HepG2 (cell line): ENCODE results near the gene PCYT2. TPM values are rescaled to one million over a fixed set of nuclear protein-coding genes. Genes with fewer than 3 reads are reported as not detected.

ENCODE experiments used
- BCL6 ChIP-seq: IDR thresholded peaks from 2 replicates; pipeline ENCODE4 v1.6.1; 2016; ENCODE audit warnings: missing genetic modification reagents, missing compliant biosample characterization
- CBX2 ChIP-seq, 2 experiments: fragments of 200-600 bp in 1 of 2; sonication (generic); formaldehyde crosslinking in 1 of 2; IDR thresholded peaks; 2 replicates each; pipeline versions ENCODE4 v1.7.0 to v1.8.1; 2018 to 2022; ENCODE audit warnings: low read depth in 2 of 2, low read length in 1 of 2, mild to moderate bottlenecking in 1 of 2, missing genetic modification reagents in 1 of 2
- CCAR2 ChIP-seq: fragments of 200-400 bp; formaldehyde crosslinking; optimal IDR thresholded peaks from 2 replicates; pipeline ENCODE3; 2018; ENCODE audit warnings: low read depth, mild to moderate bottlenecking, low read length, moderate library complexity
- CENPBD1 ChIP-seq: sonication (generic); formaldehyde crosslinking; IDR thresholded peaks from 2 replicates; pipeline ENCODE4 v1.8.0; 2022; ENCODE audit warnings: missing genetic modification reagents, low read depth, mild to moderate bottlenecking, borderline replicate concordance
- CENPT ChIP-seq: sonication (generic); formaldehyde crosslinking; IDR thresholded peaks from 2 replicates; pipeline ENCODE4 v1.8.0; 2022; ENCODE audit warnings: low read depth, mild to moderate bottlenecking, moderate library complexity, missing genetic modification reagents
- E2F1 ChIP-seq: sonication (generic); formaldehyde crosslinking; IDR thresholded peaks from 2 replicates; pipeline ENCODE4 v1.5.0; 2020; ENCODE audit warnings: missing genetic modification reagents
- HDAC1 ChIP-seq: sonication (generic); formaldehyde crosslinking; IDR thresholded peaks from 2 replicates; pipeline ENCODE4 v1.5.1; 2020; ENCODE audit warnings: mild to moderate bottlenecking, missing genetic modification reagents
- IKZF1 ChIP-seq: fragments of 450-650 bp; IDR thresholded peaks from 2 replicates; pipeline ENCODE4 v1.7.1; 2016
- RARG ChIP-seq: sonication (generic); formaldehyde crosslinking; IDR thresholded peaks from 2 replicates; pipeline ENCODE4 v1.4.0; 2020; ENCODE audit warnings: low read depth, mild to moderate bottlenecking, missing genetic modification reagents
- SAFB2 ChIP-seq: sonication (generic); formaldehyde crosslinking; IDR thresholded peaks from 2 replicates; pipeline ENCODE4 v1.5.1; 2020; ENCODE audit warnings: missing genetic modification reagents, low read depth, mild to moderate bottlenecking, borderline replicate concordance
- SIN3A ChIP-seq: IDR thresholded peaks from 2 replicates; pipeline ENCODE4 v1.6.1; 2011; ENCODE audit warnings: low read depth, mild to moderate bottlenecking, control low read depth, low read length, borderline replicate concordance
- SMAD1 ChIP-seq: sonication (generic); formaldehyde crosslinking; IDR thresholded peaks from 2 replicates; pipeline ENCODE4 v1.4.0; 2020; ENCODE audit warnings: missing genetic modification reagents, low read depth, mild to moderate bottlenecking, borderline replicate concordance
- SNAPC4 ChIP-seq: sonication (generic); formaldehyde crosslinking; IDR thresholded peaks from 2 replicates; pipeline ENCODE4 v1.4.0; 2020; ENCODE audit warnings: mild to moderate bottlenecking, missing genetic modification reagents
- ZNF234 ChIP-seq: sonication (generic); formaldehyde crosslinking; conservative IDR thresholded peaks from 2 replicates; pipeline ENCODE4 v1.5.1; 2020; ENCODE audit warnings: mild to moderate bottlenecking, missing genetic modification reagents
- ZNF3 ChIP-seq: IDR thresholded peaks from 2 replicates; pipeline ENCODE4 v1.7.0; 2017; ENCODE audit warnings: inconsistent platforms
- polyA plus RNA-seq, 8 experiments: library from polyadenylated mRNA; depleted of rRNA in 3 of 8; stranded (reverse) in 7 of 8; unstranded in 1 of 8; fragments of >200 nt; fragmentation: Illumina TruSeq in 4 of 8; extraction: Trizol in 4 of 8; gene quantifications; 2 replicates each; pipeline versions ENCODE4 v1.2.1 to v1.2.3, GENCODE V29; 2011 to 2016; ENCODE audit warnings: low read depth in 4 of 8, missing spikeins in 1 of 8, mixed read lengths in 1 of 8; ENCODE audit not compliant: insufficient read depth in 1 of 8
- total RNA-seq, 5 experiments: library from RNA; depleted of rRNA; stranded (reverse); fragments of >200 nt; fragmentation: Illumina TruSeq; extraction: Trizol; gene quantifications; 2 replicates each; pipeline ENCODE4 v1.2.3, GENCODE V29; 2016; ENCODE audit warnings: low read depth in 1 of 5
- TF ChIP-seq, protein P1 (sequence below), 2 experiments: sonication (generic) in 1 of 2; formaldehyde crosslinking in 1 of 2; IDR thresholded peaks; 2 replicates each; pipeline versions ENCODE4 v1.5.1 to v1.6.1; 2011 to 2020; ENCODE audit warnings: borderline replicate concordance in 1 of 2, low read depth in 1 of 2, low read length in 1 of 2, mild to moderate bottlenecking in 1 of 2, missing genetic modification reagents in 1 of 2, moderate library complexity in 1 of 2
- TF ChIP-seq, protein P2 (sequence below): sonication (generic); formaldehyde crosslinking; IDR thresholded peaks from 2 replicates; pipeline ENCODE4 v1.5.0; 2020; ENCODE audit warnings: mild to moderate bottlenecking, missing genetic modification reagents

Gene PCYT2
- total and polyA plus RNA-seq, 2 of the 13 experiments (the other 11 are each of a cell fraction or from before 2014, with no cell fraction given), result 147 to 297 TPM

DNA sequence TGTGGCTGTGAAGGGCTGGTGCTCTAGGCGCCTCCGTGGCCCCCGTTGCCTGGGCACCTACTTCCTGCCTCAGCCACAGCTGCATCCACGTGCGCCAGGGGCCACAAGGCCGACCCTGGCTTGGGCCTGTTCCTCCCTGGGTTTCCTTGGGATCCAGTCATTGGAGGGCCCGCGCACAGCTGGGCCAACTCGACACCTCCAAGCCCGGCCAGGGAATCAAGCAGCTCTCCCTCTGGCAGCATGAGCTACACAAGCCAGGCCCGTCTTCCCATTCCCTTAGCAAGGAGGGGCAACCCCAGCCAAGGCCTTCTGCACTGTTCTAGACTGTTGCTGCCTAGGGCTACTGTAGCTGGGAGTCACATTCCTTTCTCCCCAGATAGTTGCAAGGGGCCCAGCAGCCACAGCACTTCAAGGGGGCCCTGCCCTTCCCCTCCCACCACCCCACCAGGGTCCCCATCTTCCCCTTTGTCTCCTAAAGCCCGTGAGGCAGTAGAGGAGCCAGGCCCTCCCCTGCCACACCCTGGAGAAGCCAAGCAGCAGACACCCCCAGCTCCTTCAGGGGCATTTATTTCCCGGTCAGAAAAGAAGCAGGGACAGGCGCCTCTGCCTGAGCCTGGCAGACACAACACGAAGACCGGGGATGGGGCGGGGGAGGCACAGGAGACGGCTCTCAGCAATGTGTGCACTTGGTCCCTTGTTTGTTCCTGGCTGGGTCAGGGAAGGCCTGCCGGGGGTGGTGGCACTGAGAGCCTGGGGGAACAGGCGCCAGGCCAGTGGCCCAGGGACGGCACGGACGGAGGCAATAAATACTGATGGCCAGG is 43.8 kb downstream of the PCYT2 start (continued):
- peak; percentile 86 for TF ChIP-seq SNAPC4 (CRISPR knock-in tag)
- TF ChIP-seq, protein P1, sequence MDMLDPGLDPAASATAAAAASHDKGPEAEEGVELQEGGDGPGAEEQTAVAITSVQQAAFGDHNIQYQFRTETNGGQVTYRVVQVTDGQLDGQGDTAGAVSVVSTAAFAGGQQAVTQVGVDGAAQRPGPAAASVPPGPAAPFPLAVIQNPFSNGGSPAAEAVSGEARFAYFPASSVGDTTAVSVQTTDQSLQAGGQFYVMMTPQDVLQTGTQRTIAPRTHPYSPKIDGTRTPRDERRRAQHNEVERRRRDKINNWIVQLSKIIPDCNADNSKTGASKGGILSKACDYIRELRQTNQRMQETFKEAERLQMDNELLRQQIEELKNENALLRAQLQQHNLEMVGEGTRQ (IDR thresholded peaks at IDR 0.05; ENCODE audit: low read depth, low read length), result no peak
- TF ChIP-seq, protein P1 (CRISPR knock-in tag; IDR thresholded peaks at IDR 0.05; ENCODE audit: borderline replicate concordance), result no peak
- no peak for TF ChIP-seq CCAR2
- no peak; the same call in none of the 2 replicates for TF ChIP-seq SAFB2 (CRISPR knock-in tag)
- TF ChIP-seq CENPBD1 (CRISPR knock-in tag), result peak; percentile 79; the same call in 1 of the 2 replicates
- TF ChIP-seq, protein P2, sequence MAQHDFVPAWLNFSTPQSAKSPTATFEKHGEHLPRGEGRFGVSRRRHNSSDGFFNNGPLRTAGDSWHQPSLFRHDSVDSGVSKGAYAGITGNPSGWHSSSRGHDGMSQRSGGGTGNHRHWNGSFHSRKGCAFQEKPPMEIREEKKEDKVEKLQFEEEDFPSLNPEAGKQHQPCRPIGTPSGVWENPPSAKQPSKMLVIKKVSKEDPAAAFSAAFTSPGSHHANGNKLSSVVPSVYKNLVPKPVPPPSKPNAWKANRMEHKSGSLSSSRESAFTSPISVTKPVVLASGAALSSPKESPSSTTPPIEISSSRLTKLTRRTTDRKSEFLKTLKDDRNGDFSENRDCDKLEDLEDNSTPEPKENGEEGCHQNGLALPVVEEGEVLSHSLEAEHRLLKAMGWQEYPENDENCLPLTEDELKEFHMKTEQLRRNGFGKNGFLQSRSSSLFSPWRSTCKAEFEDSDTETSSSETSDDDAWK (CRISPR knock-in tag), result no peak
- no peak for TF ChIP-seq RARG (CRISPR knock-in tag)
- no peak for TF ChIP-seq HDAC1
- no peak for TF ChIP-seq E2F1 (CRISPR knock-in tag)
- TF ChIP-seq CBX2 (IDR thresholded peaks at IDR 0.05; ENCODE audit: low read depth, low read length), result no peak
- TF ChIP-seq CBX2 (CRISPR knock-in tag; IDR thresholded peaks at IDR 0.05; ENCODE audit: low read depth), result no peak
- peak; percentile 75; the same call in 1 of the 2 replicates for TF ChIP-seq SMAD1
- TF ChIP-seq BCL6 (CRISPR knock-in tag), result no peak
- TF ChIP-seq ZNF234 (CRISPR knock-in tag), result no peak
- peak; percentile 49; the same call in 1 of the 2 replicates for TF ChIP-seq CENPT (CRISPR knock-in tag)
- TF ChIP-seq SIN3A, result peak; percentile 77; the same call in 1 of the 2 replicates
- TF ChIP-seq ZNF3 (CRISPR knock-in tag), result no peak
- TF ChIP-seq IKZF1, result no peak
